Embryonic facial prominence (tissue), 1 donor: ENCODE measurements around the gene SPATA16.
"Not testable (repeated sequence)": the region's sequence is repeated elsewhere in the genome, so short reads cannot be mapped to it uniquely, and the experiment has no call there.

Experiments used
- DNase-seq: peaks from one replicate; pipeline ENCODE4 v3.0.0-alpha.2; 2016; ENCODE audit errors: extremely low spot score

Gene SPATA16

GRCh38 chr3:173004681-173005080 is 136.4 kb downstream of the SPATA16 start:
- no peak for DNase-seq

- DNase-seq = no peak
These were observed 137.1 kb downstream of the SPATA16 start for GRCh38 chr3:173003956-173004355.

GRCh38 chr3:173003471-173003870 is 137.6 kb downstream of the SPATA16 start:
- DNase-seq = no peak

- DNase-seq = no peak
These were observed 139.4 kb downstream of the SPATA16 start for GRCh38 chr3:173001622-173002021.

GRCh38 chr3:173000553-173000952 is 140.5 kb downstream of the SPATA16 start:
- no peak for DNase-seq

GRCh38 chr3:172993412-172993811 is 147.6 kb downstream of the SPATA16 start:
- no peak for DNase-seq

- DNase-seq = no peak
These were observed 149.5 kb downstream of the SPATA16 start for GRCh38 chr3:172991424-172991996.

- DNase-seq = no peak
These were observed 151.7 kb downstream of the SPATA16 start for GRCh38 chr3:172989373-172989772.

- DNase-seq = no peak
These were observed 153.8 kb downstream of the SPATA16 start for GRCh38 chr3:172987273-172987672.

- no peak for DNase-seq
These were observed 156.1 kb downstream of the SPATA16 start for GRCh38 chr3:172984914-172985313.

- DNase-seq = no peak
These were observed 158.2 kb downstream of the SPATA16 start for GRCh38 chr3:172982736-172983364.

- DNase-seq = no peak
These were observed 159.5 kb downstream of the SPATA16 start for GRCh38 chr3:172981407-172981983.

- DNase-seq = no peak
These were observed 160.2 kb downstream of the SPATA16 start for GRCh38 chr3:172980849-172981248.

GRCh38 chr3:172977696-172978095 is 163.3 kb downstream of the SPATA16 start:
- DNase-seq = no peak

GRCh38 chr3:172974969-172975368 is 166.1 kb downstream of the SPATA16 start:
- no peak for DNase-seq

GRCh38 chr3:172973799-172974198 is 167.2 kb downstream of the SPATA16 start:
- no peak for DNase-seq

- DNase-seq = no peak
These were observed 168.3 kb downstream of the SPATA16 start for GRCh38 chr3:172972717-172973116.

GRCh38 chr3:172972067-172972466 is 169.0 kb downstream of the SPATA16 start:
- no peak for DNase-seq

- no peak for DNase-seq
These were observed 172.4 kb downstream of the SPATA16 start for GRCh38 chr3:172968646-172969045.

- no peak for DNase-seq
These were observed 175.8 kb downstream of the SPATA16 start for GRCh38 chr3:172965256-172965655.

- not testable (repeated sequence) for DNase-seq
These were observed 180.3 kb downstream of the SPATA16 start for GRCh38 chr3:172960626-172961182.

GRCh38 chr3:172958565-172958964 is 182.5 kb downstream of the SPATA16 start:
- no peak for DNase-seq

GRCh38 chr3:172953571-172953970 is 187.5 kb downstream of the SPATA16 start:
- DNase-seq = no peak
